Body of pancreas (tissue), 4 donors: ENCODE results near the gene C22orf15. TPM values are rescaled to one million over a fixed set of nuclear protein-coding genes. Genes with fewer than 3 reads are reported as not detected.

Experiments used
- ATAC-seq: fragments of 150-250 bp; one replicate; pipeline ENCODE4 v1.9.1; 2016
- DNase-seq, 4 donors: peaks; one replicate each; pipeline ENCODE4 v3.0.0-alpha.2; 2019
- H3K27ac ChIP-seq, 4 donors: fragments of 200-600 bp; sonication (generic); 1 replicate in 3 of 4; 2 replicates in 1 of 4; pipeline versions ENCODE4 v1.5.1 to v1.6.1; 2016 to 2019; ENCODE audit warnings: mild to moderate bottlenecking in 1 of 4, mixed read lengths in 1 of 4, moderate library complexity in 1 of 4
- H3K27me3 ChIP-seq, 2 donors: fragments of 200-600 bp; sonication (generic); one replicate each; pipeline ENCODE4 v1.6.0; 2016; ENCODE audit warnings: mild to moderate bottlenecking in 1 of 2
- H3K36me3 ChIP-seq, 2 donors: fragments of 200-600 bp; sonication (generic); replicated peaks in 1 of 2; 2 replicates each; pipeline ENCODE4 v1.5.1; 2016; ENCODE audit warnings: low read depth in 2 of 2; ENCODE audit not compliant: insufficient read depth in 1 of 2
- H3K4me1 ChIP-seq: fragments of 200-600 bp; sonication (generic); one replicate; pipeline ENCODE4 v1.6.0; 2016
- H3K4me3 ChIP-seq, 2 donors: fragments of 200-600 bp; sonication (generic); 1 replicate in 1 of 2; 2 replicates in 1 of 2; pipeline ENCODE4 v1.5.1; 2016 to 2019
- H3K9me3 ChIP-seq, 3 donors: fragments of 200-600 bp; sonication (generic); 1 replicate in 2 of 3; 2 replicates in 1 of 3; pipeline ENCODE4 v1.5.1; 2016
- CTCF ChIP-seq, 7 experiments: fragments of 450-650 bp in 4 of 7; fragments of 200-600 bp in 3 of 7; sonication (generic) in 3 of 7; IDR thresholded peaks; one replicate each; pipeline ENCODE4 v1.5.1; 2016 to 2019; ENCODE audit warnings: antibody characterized with exemption in 7 of 7
- POLR2A ChIP-seq, 3 donors: fragments of 450-650 bp; IDR thresholded peaks; one replicate each; pipeline ENCODE4 v1.6.1; 2016; ENCODE audit warnings: antibody characterized with exemption in 3 of 3, mild to moderate bottlenecking in 2 of 3
- WGBS, 2 donors: methylation state at CpG; one replicate each; pipeline ENCODE4 v1.1.5; 2017; 5-methylcytosine and 5-hydroxymethylcytosine counted together
- intact Hi-C: fragments of 100-400 bp; cut with DNase I; formaldehyde crosslinking; loops from one replicate; pipeline ENCODE4 v1.15.1; 2023
- total RNA-seq, 2 donors: library from RNA; depleted of rRNA; stranded (reverse); fragments of >200 nt; gene quantifications; one replicate each; pipeline ENCODE4 v1.1.0, GENCODE V29; 2016

Gene C22orf15
- total RNA-seq, 2 donors from 2014 or later: not detected

GRCh38 chr22:23779083-23779482, 16.3 kb downstream of the C22orf15 start:
- intact Hi-C loops: loop anchor here (5.0 kb wide), 1 partner anchor 63 kb away; no protein-coding TSS in a partner anchor
- no peak for TF ChIP-seq CTCF (IDR thresholded peaks at IDR 0.05)
- no peak for TF ChIP-seq POLR2A (IDR thresholded peaks at IDR 0.05)

GRCh38 chr22:23779731-23780130, 16.9 kb downstream of the C22orf15 start:
- H3K27me3 ChIP-seq: no peaks in the 10 kb centered on the region
- H3K27ac ChIP-seq: no peak overlapping the region
- no peak for TF ChIP-seq CTCF (IDR thresholded peaks at IDR 0.05)
- no peak for TF ChIP-seq POLR2A (IDR thresholded peaks at IDR 0.05)
- intact Hi-C loops: loop anchor here (5.0 kb wide), 1 partner anchor 63 kb away; no protein-coding TSS in a partner anchor
- no peaks in the 10 kb centered on the region for H3K9me3 ChIP-seq
- no peak overlapping the region for H3K4me3 ChIP-seq
- H3K36me3 ChIP-seq: no peaks in the 10 kb centered on the region
- 49 to 70% methylated on average over 2 to 4 of the region's 5 CpGs for WGBS, 2 donors
- peaks cover 16% of the 10 kb centered on the region for H3K4me1 ChIP-seq
- DNase-seq: no peak
- ATAC-seq: no peak

More at GRCh38 chr22:23779083-23779482, 16.3 kb downstream of the C22orf15 start:
- 94% methylated on average over 9 of the region's 16 CpGs; no CpG with 5 or more reads in 1 of the 2 donors for WGBS, 2 donors
- Histone ChIP-seq H3K4me3 (no peak overlapping the region), H3K9me3 (no peaks in the 10 kb centered on the region), H3K4me1 (peaks cover 9% of the 10 kb centered on the region), H3K36me3 (no peaks in the 10 kb centered on the region), H3K27me3 (no peaks in the 10 kb centered on the region), H3K27ac (no peak overlapping the region)
- no peak for ATAC-seq
- no peak for DNase-seq

- peaks cover 16% of the 10 kb centered on the region for H3K4me1 ChIP-seq
- no peak for DNase-seq
- H3K9me3 ChIP-seq: no peaks in the 10 kb centered on the region
- intact Hi-C loops: no loop called here
- H3K27me3 ChIP-seq: no peaks in the 10 kb centered on the region
- H3K4me3 ChIP-seq: no peak overlapping the region
- H3K27ac ChIP-seq: no peak overlapping the region
- TF ChIP-seq POLR2A (IDR thresholded peaks at IDR 0.05): no peak
- TF ChIP-seq CTCF (IDR thresholded peaks at IDR 0.05): no peak
- no peaks in the 10 kb centered on the region for H3K36me3 ChIP-seq
- WGBS, 2 donors: 82 to 83% methylated on average over 10 to 20 of the region's 20 CpGs
- ATAC-seq: no peak
Measured at GRCh38 chr22:23780146-23780748, 17.5 kb downstream of the C22orf15 start.

GRCh38 chr22:23781065-23781464, 18.3 kb downstream of the C22orf15 start:
- no peaks in the 10 kb centered on the region for H3K27me3 ChIP-seq
- H3K27ac ChIP-seq: no peak overlapping the region
- no peak for TF ChIP-seq CTCF (IDR thresholded peaks at IDR 0.05)
- no peak for TF ChIP-seq POLR2A (IDR thresholded peaks at IDR 0.05)
- DNase-seq (no peak), ATAC-seq (no peak)
- H3K36me3 ChIP-seq: no peaks in the 10 kb centered on the region
- H3K4me3 ChIP-seq: no peak overlapping the region
- peaks cover 17% of the 10 kb centered on the region for H3K4me1 ChIP-seq
- 89 to 93% methylated on average over 10 to 15 of the region's 15 CpGs for WGBS, 2 donors
- intact Hi-C loops: no loop called here
- H3K9me3 ChIP-seq: no peaks in the 10 kb centered on the region
